Spleen (tissue), 7 donors: ENCODE data around the gene PIK3R6.

ENCODE experiments used
- POLR2A ChIP-seq, 3 donors: fragments of 450-650 bp; IDR thresholded peaks; one replicate each; pipeline ENCODE4 v1.5.1; 2017; ENCODE audit warnings: antibody characterized with exemption in 3 of 3, mild to moderate bottlenecking in 1 of 3
- POLR2AphosphoS5 ChIP-seq, 3 donors: sonication (generic); formaldehyde crosslinking; IDR thresholded peaks; one replicate each; pipeline ENCODE4 v1.5.1; 2017; ENCODE audit warnings: antibody characterized with exemption in 3 of 3
- TF ChIP-seq, protein P1 (sequence below), 11 experiments: fragments of 200-600 bp in 7 of 11; fragments of 450-650 bp in 4 of 11; sonication (generic) in 4 of 11; IDR thresholded peaks in 8 of 11; conservative IDR thresholded peaks in 3 of 11; 1 replicate in 7 of 11; 2 replicates in 4 of 11; pipeline versions ENCODE4 v1.4.0 to v1.8.0; 2016 to 2021; ENCODE audit warnings: antibody characterized with exemption in 11 of 11, inconsistent platforms in 4 of 11, mild to moderate bottlenecking in 1 of 11
- donor health status: DM: no; HTN: no; CAD: no; lungs with moderate emphysema.
- donor health status: DM: no; HTN: no; CAD: no.
- donor health status: DM: no; HTN: no; CAD: no.

- TF ChIP-seq, protein P1, sequence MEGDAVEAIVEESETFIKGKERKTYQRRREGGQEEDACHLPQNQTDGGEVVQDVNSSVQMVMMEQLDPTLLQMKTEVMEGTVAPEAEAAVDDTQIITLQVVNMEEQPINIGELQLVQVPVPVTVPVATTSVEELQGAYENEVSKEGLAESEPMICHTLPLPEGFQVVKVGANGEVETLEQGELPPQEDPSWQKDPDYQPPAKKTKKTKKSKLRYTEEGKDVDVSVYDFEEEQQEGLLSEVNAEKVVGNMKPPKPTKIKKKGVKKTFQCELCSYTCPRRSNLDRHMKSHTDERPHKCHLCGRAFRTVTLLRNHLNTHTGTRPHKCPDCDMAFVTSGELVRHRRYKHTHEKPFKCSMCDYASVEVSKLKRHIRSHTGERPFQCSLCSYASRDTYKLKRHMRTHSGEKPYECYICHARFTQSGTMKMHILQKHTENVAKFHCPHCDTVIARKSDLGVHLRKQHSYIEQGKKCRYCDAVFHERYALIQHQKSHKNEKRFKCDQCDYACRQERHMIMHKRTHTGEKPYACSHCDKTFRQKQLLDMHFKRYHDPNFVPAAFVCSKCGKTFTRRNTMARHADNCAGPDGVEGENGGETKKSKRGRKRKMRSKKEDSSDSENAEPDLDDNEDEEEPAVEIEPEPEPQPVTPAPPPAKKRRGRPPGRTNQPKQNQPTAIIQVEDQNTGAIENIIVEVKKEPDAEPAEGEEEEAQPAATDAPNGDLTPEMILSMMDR (IDR thresholded peaks at IDR 0.05 in 8 of 11, conservative IDR thresholded peaks at IDR 0.05 in 3 of 11), result no peak
- TF ChIP-seq POLR2A (IDR thresholded peaks at IDR 0.05) (no peak), POLR2AphosphoS5 (IDR thresholded peaks at IDR 0.05) (no peak)
Observed at GRCh38 chr17:8798176-8798845, 69.2 kb downstream of the PIK3R6 start.
